Muscle of leg (tissue), 11 donors: ENCODE results near the gene PLEKHA6. TPM values are rescaled to one million over a fixed set of nuclear protein-coding genes. Genes with fewer than 3 reads are reported as not detected.
"Not testable (repeated sequence)": the region's sequence is repeated elsewhere in the genome, so short reads cannot be mapped to it uniquely, and the experiment has no call there.

Experiments
- DNase-seq: peaks from one replicate; pipeline ENCODE4 v3.0.0; 2013
- H3K27ac ChIP-seq: one replicate; pipeline ENCODE4 v1.5.1; 2013; ENCODE audit warnings: mild to moderate bottlenecking, low read length, control low read depth
- H3K27me3 ChIP-seq: one replicate; pipeline ENCODE4 v1.6.1; 2013; ENCODE audit warnings: low read length; ENCODE audit not compliant: control insufficient read depth, insufficient read depth
- H3K36me3 ChIP-seq: one replicate; pipeline ENCODE4 v1.6.1; 2013; ENCODE audit warnings: low read length; ENCODE audit not compliant: control insufficient read depth, insufficient read depth
- H3K4me1 ChIP-seq: one replicate; pipeline ENCODE4 v1.6.1; 2013; ENCODE audit warnings: low read length; ENCODE audit not compliant: control insufficient read depth, insufficient read depth
- H3K4me3 ChIP-seq: one replicate; pipeline ENCODE4 v1.5.1; 2013; ENCODE audit warnings: low read length, control low read depth
- H3K9me3 ChIP-seq: replicated peaks from 2 replicates; pipeline ENCODE4 v1.6.1; 2013; ENCODE audit warnings: low read depth, low read length; ENCODE audit not compliant: control insufficient read depth
- WGBS: methylation state at CpG from one replicate; pipeline ENCODE4 v1.1.5; 2013; ENCODE audit warnings: missing lambda C conversion rate; ENCODE audit not compliant: insufficient coverage; 5-methylcytosine and 5-hydroxymethylcytosine counted together
- polyA plus RNA-seq, 8 donors: library from polyadenylated mRNA; unstranded; fragments of 120-200 nt; gene quantifications; one replicate each; pipeline versions ENCODE4 v1.2.1 to v1.2.3, GENCODE V29; 2013; ENCODE audit warnings: inconsistent platforms in 1 of 8, low replicate concordance in 1 of 8; ENCODE audit not compliant: insufficient read length in 8 of 8, insufficient read depth in 1 of 8
- total RNA-seq: library from RNA; stranded (reverse); fragments of 120-200 nt; gene quantifications from one replicate; pipeline ENCODE4 v1.2.4, GENCODE V29; 2013

The PLEKHA6 gene
- total and polyA plus RNA-seq, 9 donors, result 2.2 to 10.0 (median 4.8) TPM

GRCh38 chr1:204316164-204316563, 43.6 kb downstream of the PLEKHA6 start:
- no peaks in the 10 kb centered on the region for H3K9me3 ChIP-seq
- H3K27me3 ChIP-seq, result no peaks in the 10 kb centered on the region
- no peaks in the 10 kb centered on the region for H3K36me3 ChIP-seq
- peaks cover 45% of the 10 kb centered on the region for H3K4me1 ChIP-seq
- no peak overlapping the region for H3K4me3 ChIP-seq
- peak; percentile 79 for DNase-seq
- WGBS, result 70% methylated on average over 4 of the region's 6 CpGs
- H3K27ac ChIP-seq, result peak overlapping the region; percentile 72

GRCh38 chr1:204314893-204315658, 44.7 kb downstream of the PLEKHA6 start:
- peak overlapping the region; percentile 69 for H3K27ac ChIP-seq
- H3K4me1 ChIP-seq, result peaks cover 42% of the 10 kb centered on the region
- 55% methylated on average over 6 of the region's 12 CpGs for WGBS
- DNase-seq, result no peak
- no peak overlapping the region for H3K4me3 ChIP-seq
- H3K36me3 ChIP-seq, result no peaks in the 10 kb centered on the region
- H3K9me3 ChIP-seq, result no peaks in the 10 kb centered on the region
- H3K27me3 ChIP-seq, result no peaks in the 10 kb centered on the region

GRCh38 chr1:204314171-204314892, 45.4 kb downstream of the PLEKHA6 start:
- Histone ChIP-seq H3K27ac (no peak overlapping the region), H3K4me1 (peaks cover 42% of the 10 kb centered on the region), H3K27me3 (no peaks in the 10 kb centered on the region), H3K4me3 (no peak overlapping the region), H3K9me3 (no peaks in the 10 kb centered on the region), H3K36me3 (no peaks in the 10 kb centered on the region)
- no peak for DNase-seq
- WGBS, result 50% methylated on average over 4 of the region's 7 CpGs

- 58% methylated on average over 2 of the region's 4 CpGs for WGBS
- H3K4me1 ChIP-seq, result peaks cover 42% of the 10 kb centered on the region
- no peak for DNase-seq
- H3K4me3 ChIP-seq, result no peak overlapping the region
- H3K36me3 ChIP-seq, result no peaks in the 10 kb centered on the region
- H3K27me3 ChIP-seq, result no peaks in the 10 kb centered on the region
- no peak overlapping the region for H3K27ac ChIP-seq
- H3K9me3 ChIP-seq, result no peaks in the 10 kb centered on the region
Observed at GRCh38 chr1:204313675-204314074, 46.1 kb downstream of the PLEKHA6 start.

- not testable (repeated sequence) for H3K27me3 ChIP-seq, H3K27ac ChIP-seq
- no CpG with 5 or more reads among the region's 4 CpGs for WGBS
Observed at GRCh38 chr1:204310970-204311369, 48.8 kb downstream of the PLEKHA6 start.

GRCh38 chr1:204308023-204308628, 51.6 kb downstream of the PLEKHA6 start:
- H3K9me3 ChIP-seq, result no peaks in the 10 kb centered on the region
- H3K4me3 ChIP-seq, result no peak overlapping the region
- H3K27me3 ChIP-seq, result peaks cover 3% of the 10 kb centered on the region
- 50% methylated on average over 3 of the region's 4 CpGs for WGBS
- H3K36me3 ChIP-seq, result no peaks in the 10 kb centered on the region
- peaks cover 8% of the 10 kb centered on the region for H3K4me1 ChIP-seq
- H3K27ac ChIP-seq, result no peak overlapping the region
- DNase-seq, result no peak

More at GRCh38 chr1:204310970-204311369, 48.8 kb downstream of the PLEKHA6 start:
- not testable (repeated sequence) for H3K9me3 ChIP-seq, H3K36me3 ChIP-seq, H3K4me3 ChIP-seq, DNase-seq
- peaks cover 33% of the 10 kb centered on the region for H3K4me1 ChIP-seq

GRCh38 chr1:204307334-204307883, 52.3 kb downstream of the PLEKHA6 start:
- peak; percentile 74 for DNase-seq
- peaks cover 3% of the 10 kb centered on the region for H3K27me3 ChIP-seq
- peak overlapping the region; percentile 18 for H3K4me3 ChIP-seq
- no peaks in the 10 kb centered on the region for H3K36me3 ChIP-seq
- 13% methylated on average over 12 of the region's 12 CpGs for WGBS
- H3K27ac ChIP-seq, result no peak overlapping the region
- peaks cover 8% of the 10 kb centered on the region for H3K4me1 ChIP-seq
- H3K9me3 ChIP-seq, result no peaks in the 10 kb centered on the region

- no peak for DNase-seq
- 57% methylated on average over 1 of the region's 3 CpGs for WGBS
- Histone ChIP-seq H3K4me1 (peaks cover 8% of the 10 kb centered on the region), H3K4me3 (no peak overlapping the region), H3K36me3 (no peaks in the 10 kb centered on the region), H3K27me3 (peaks cover 3% of the 10 kb centered on the region), H3K27ac (no peak overlapping the region), H3K9me3 (no peaks in the 10 kb centered on the region)
Observed at GRCh38 chr1:204306076-204306475, 53.7 kb downstream of the PLEKHA6 start.

GRCh38 chr1:204304067-204304466, 55.7 kb downstream of the PLEKHA6 start:
- H3K27ac ChIP-seq, result no peak overlapping the region
- peaks cover 21% of the 10 kb centered on the region for H3K4me1 ChIP-seq
- H3K9me3 ChIP-seq, result no peaks in the 10 kb centered on the region
- H3K36me3 ChIP-seq, result no peaks in the 10 kb centered on the region
- no CpG with 5 or more reads among the region's 4 CpGs for WGBS
- peaks cover 3% of the 10 kb centered on the region for H3K27me3 ChIP-seq
- no peak overlapping the region for H3K4me3 ChIP-seq
- DNase-seq, result no peak

GRCh38 chr1:204302769-204303168, 57.0 kb downstream of the PLEKHA6 start:
- Histone ChIP-seq H3K27ac (no peak overlapping the region), H3K9me3 (no peaks in the 10 kb centered on the region), H3K4me1 (peaks cover 20% of the 10 kb centered on the region), H3K4me3 (no peak overlapping the region), H3K36me3 (no peaks in the 10 kb centered on the region), H3K27me3 (peaks cover 3% of the 10 kb centered on the region)
- WGBS, result 91% methylated on average over 1 of the region's 3 CpGs
- no peak for DNase-seq
